Keratinocyte (primary cell): ENCODE measurements around the gene ANXA8. TPM values are rescaled to one million over a fixed set of nuclear protein-coding genes. Genes with fewer than 3 reads are reported as not detected.

Experiments used
- DNase-seq: peaks from one replicate; pipeline ENCODE4 v3.0.0-alpha.2; 2011; ENCODE audit warnings: low read depth, missing footprints, low spot score
- FAIRE-seq: peaks from 2 replicates; lab custom pipeline; 2011; peaks lifted over from hg19 to GRCh38; lab: Jason Lieb, UNC
- H2AFZ ChIP-seq: 2 replicates; pipeline ENCODE4 v1.6.0; 2012; ENCODE audit warnings: low read length, control low read depth, inconsistent platforms; ENCODE audit not compliant: control insufficient read depth
- H3K27ac ChIP-seq: 2 replicates; pipeline ENCODE4 v1.5.1; 2011; ENCODE audit warnings: low read length; ENCODE audit not compliant: control insufficient read depth, insufficient read depth
- H3K27me3 ChIP-seq: 3 replicates; pipeline ENCODE4 v1.6.0; 2011; ENCODE audit warnings: low read length; ENCODE audit not compliant: control insufficient read depth, insufficient read depth; ENCODE audit errors: extremely low read depth
- H3K36me3 ChIP-seq, 2 experiments: 2 replicates in 1 of 2; 3 replicates in 1 of 2; pipeline ENCODE4 v1.5.1; 2011; ENCODE audit warnings: low read length in 2 of 2, mild to moderate bottlenecking in 1 of 2; ENCODE audit not compliant: control insufficient read depth in 2 of 2, insufficient read depth in 2 of 2; ENCODE audit errors: extremely low read depth in 1 of 2
- H3K4me1 ChIP-seq: 3 replicates; pipeline ENCODE4 v1.5.1; 2011; ENCODE audit warnings: low read length; ENCODE audit not compliant: control insufficient read depth, insufficient read depth; ENCODE audit errors: extremely low read depth
- H3K4me2 ChIP-seq: 3 replicates; pipeline ENCODE4 v1.6.0; 2011; ENCODE audit warnings: low read depth, low read length; ENCODE audit not compliant: control insufficient read depth, insufficient read depth; ENCODE audit errors: extremely low read depth
- H3K4me3 ChIP-seq, 3 experiments: fragments of 200-600 bp in 1 of 3; sonication (generic) in 1 of 3; 2 replicates in 2 of 3; 3 replicates in 1 of 3; pipeline ENCODE4 v1.5.1; 2011 to 2016; ENCODE audit warnings: low read length in 3 of 3, mild to moderate bottlenecking in 3 of 3, control low read depth in 2 of 3, inconsistent platforms in 1 of 3, low read depth in 1 of 3, mixed read lengths in 1 of 3, mixed run types in 1 of 3, moderate library complexity in 1 of 3; ENCODE audit not compliant: control insufficient read depth in 2 of 3, insufficient read depth in 2 of 3; ENCODE audit errors: extremely low read depth in 1 of 3
- H3K79me2 ChIP-seq: 2 replicates; pipeline ENCODE4 v1.6.0; 2012; ENCODE audit warnings: low read length; ENCODE audit not compliant: control insufficient read depth, insufficient read depth
- H3K9ac ChIP-seq: 3 replicates; pipeline ENCODE4 v1.6.0; 2011; ENCODE audit warnings: low read length; ENCODE audit not compliant: control insufficient read depth, insufficient read depth; ENCODE audit errors: extremely low read depth
- H3K9me1 ChIP-seq: 3 replicates; pipeline ENCODE4 v1.6.0; 2011; ENCODE audit warnings: low read length; ENCODE audit not compliant: control insufficient read depth, insufficient read depth; ENCODE audit errors: extremely low read depth
- H3K9me3 ChIP-seq: 2 replicates; pipeline ENCODE4 v1.5.1; 2012; ENCODE audit warnings: low read depth, low read length; ENCODE audit not compliant: control insufficient read depth
- H4K20me1 ChIP-seq: 3 replicates; pipeline ENCODE4 v1.6.0; 2011; ENCODE audit warnings: low read length; ENCODE audit not compliant: control insufficient read depth, insufficient read depth; ENCODE audit errors: extremely low read depth
- CTCF ChIP-seq, 3 experiments: IDR thresholded peaks in 1 of 3; conservative IDR thresholded peaks in 1 of 3; optimal IDR thresholded peaks in 1 of 3; 2 replicates in 2 of 3; 3 replicates in 1 of 3; pipeline versions ENCODE3 to v1.5.1; 2011; ENCODE audit warnings: low read length in 3 of 3, mild to moderate bottlenecking in 3 of 3, moderate library complexity in 2 of 3, control low read depth in 1 of 3, inconsistent platforms in 1 of 3; ENCODE audit not compliant: insufficient read depth in 2 of 3; ENCODE audit errors: extremely low read depth in 1 of 3
- EZH2 ChIP-seq: IDR thresholded peaks from one replicate; pipeline ENCODE4 v1.6.1; 2012; ENCODE audit warnings: inconsistent platforms, mild to moderate bottlenecking, low read length, moderate library complexity
- dilution Hi-C: fragments of 300-500 bp; cut with MboI; formaldehyde crosslinking; loops from one replicate; pipeline ENCODE4 v1.7.0; 2020; ENCODE audit warnings: low sequenced_read_pairs; ENCODE audit not compliant: extremely low pct_ligation_motif_present
- polyA plus RNA-seq, 5 experiments: library from polyadenylated mRNA; depleted of rRNA in 3 of 5; stranded (reverse) in 3 of 5; stranded (forward) in 1 of 5; unstranded in 1 of 5; fragments of >200 nt; gene quantifications; 1 replicate in 1 of 5; 2 replicates in 3 of 5; 3 replicates in 1 of 5; pipeline versions ENCODE4 v1.2.1 to v1.2.3, GENCODE V29; 2011 to 2012; ENCODE audit warnings: missing spikeins in 2 of 5, low read depth in 1 of 5, low replicate concordance in 1 of 5

Gene ANXA8
- polyA plus RNA-seq, 1 donor (not counting 4 experiments of a cell fraction or from before 2014, with no cell fraction given) = 820 TPM

GRCh38 chr10:47450442-47450841 is 33.5 kb downstream of the ANXA8 start:
- Histone ChIP-seq H3K79me2 (no peaks in the 10 kb centered on the region), H4K20me1 (no peaks in the 10 kb centered on the region), H3K9me1 (no peaks in the 10 kb centered on the region), H3K9me3 (peaks cover 3% of the 10 kb centered on the region), H3K27ac (no peak overlapping the region), H3K27me3 (peaks cover 9% of the 10 kb centered on the region), H3K9ac (no peak overlapping the region), H3K36me3 (no peaks in the 10 kb centered on the region), H2AFZ (no peak overlapping the region), H3K4me3 (no peak overlapping the region), H3K4me1 (no peaks in the 10 kb centered on the region), H3K4me2 (no peak overlapping the region)
- TF ChIP-seq EZH2 (no peak), CTCF (optimal IDR thresholded peaks at IDR 0.05 in 1 of 3, IDR thresholded peaks at IDR 0.05 in 1 of 3, conservative IDR thresholded peaks at IDR 0.05 in 1 of 3; ENCODE audit: extremely low read depth in 1 of 3, insufficient read depth in 2 of 3, low read length in 3 of 3) (no peak)
- dilution Hi-C loops = no loop called here
- FAIRE-seq (no peak), DNase-seq (no peak)

GRCh38 chr10:47449979-47450378 is 33.9 kb downstream of the ANXA8 start:
- H3K9me1 ChIP-seq = no peaks in the 10 kb centered on the region
- H3K79me2 ChIP-seq = no peaks in the 10 kb centered on the region
- peaks cover 3% of the 10 kb centered on the region for H3K9me3 ChIP-seq
- H3K4me1 ChIP-seq = no peaks in the 10 kb centered on the region
- no peak overlapping the region for H3K9ac ChIP-seq
- H4K20me1 ChIP-seq = no peaks in the 10 kb centered on the region
- no peaks in the 10 kb centered on the region for H3K36me3 ChIP-seq
- H3K4me2 ChIP-seq = no peak overlapping the region
- no peak overlapping the region for H2AFZ ChIP-seq
- DNase-seq (no peak), FAIRE-seq (no peak)
- dilution Hi-C loops = no loop called here
- TF ChIP-seq CTCF (optimal IDR thresholded peaks at IDR 0.05 in 1 of 3, IDR thresholded peaks at IDR 0.05 in 1 of 3, conservative IDR thresholded peaks at IDR 0.05 in 1 of 3; ENCODE audit: extremely low read depth in 1 of 3, insufficient read depth in 2 of 3, low read length in 3 of 3) = no peak
- TF ChIP-seq EZH2 = no peak
- H3K4me3 ChIP-seq = no peak overlapping the region
- H3K27ac ChIP-seq = no peak overlapping the region
- H3K27me3 ChIP-seq = peaks cover 9% of the 10 kb centered on the region
